Smooth muscle cell (in vitro differentiated cells): ENCODE data around the gene PFKM. TPM values are rescaled to one million over a fixed set of nuclear protein-coding genes. Genes with fewer than 3 reads are reported as not detected.

Experiments used
- DNase-seq: peaks from one replicate; lab custom pipeline; 2025; ENCODE audit not compliant: unreplicated experiment; lab: John Stamatoyannopoulos, UW
- H2AFZ ChIP-seq: fragments of 200-600 bp; sonication (generic); 2 replicates; pipeline ENCODE4 v1.6.0; 2016; ENCODE audit warnings: antibody characterized with exemption, low read depth, mild to moderate bottlenecking
- H3F3A ChIP-seq: fragments of 200-600 bp; sonication (generic); 2 replicates; pipeline ENCODE4 v1.6.0; 2017; ENCODE audit warnings: antibody characterized with exemption, low read depth
- H3K27ac ChIP-seq: fragments of 200-600 bp; sonication (generic); 2 replicates; pipeline ENCODE4 v1.5.1; 2016; ENCODE audit warnings: low read depth, mild to moderate bottlenecking
- H3K27me3 ChIP-seq: fragments of 200-600 bp; sonication (generic); 2 replicates; pipeline ENCODE4 v1.6.1; 2016; ENCODE audit warnings: low read depth, mild to moderate bottlenecking
- H3K36me3 ChIP-seq: fragments of 200-600 bp; sonication (generic); 2 replicates; pipeline ENCODE4 v1.5.1; 2016; ENCODE audit warnings: low read depth
- H3K4me1 ChIP-seq: fragments of 200-600 bp; sonication (generic); 2 replicates; pipeline ENCODE4 v1.5.1; 2016; ENCODE audit warnings: low read depth
- H3K4me2 ChIP-seq: fragments of 200-600 bp; sonication (generic); 2 replicates; pipeline ENCODE4 v1.6.0; 2016; ENCODE audit warnings: mild to moderate bottlenecking
- H3K4me3 ChIP-seq: fragments of 200-600 bp; sonication (generic); 2 replicates; pipeline ENCODE4 v1.5.1; 2016; ENCODE audit warnings: mild to moderate bottlenecking
- H3K79me2 ChIP-seq: fragments of 200-600 bp; sonication (generic); 2 replicates; pipeline ENCODE4 v1.6.0; 2016; ENCODE audit warnings: low read depth, mild to moderate bottlenecking
- H3K9ac ChIP-seq: fragments of 200-600 bp; sonication (generic); 2 replicates; pipeline ENCODE4 v1.6.0; 2016; ENCODE audit warnings: low read depth
- H3K9me3 ChIP-seq: fragments of 200-600 bp; sonication (generic); replicated peaks from 2 replicates; pipeline ENCODE4 v1.5.1; 2016; ENCODE audit warnings: low read depth
- H4K20me1 ChIP-seq: fragments of 200-600 bp; sonication (generic); 2 replicates; pipeline ENCODE4 v1.6.0; 2016; ENCODE audit warnings: low read depth
- whole genome bisulfite sequencing: methylation state at CpG from one replicate; pipeline ENCODE4 v1.1.7; 2016; ENCODE audit warnings: low lambda C conversion rate; 5-methylcytosine and 5-hydroxymethylcytosine counted together
- polyA plus RNA-seq: library from polyadenylated mRNA; unstranded; fragments of >200 nt; fragmentation: Nextera tagmentation; extraction: Ambion mirVana; gene quantifications from 2 replicates; pipeline ENCODE4 v1.2.1, GENCODE V29; 2016
- total RNA-seq: library from RNA; depleted of rRNA; stranded (reverse); fragments of >200 nt; gene quantifications from 2 replicates; pipeline ENCODE4 v1.2.3, GENCODE V29; 2014
- TF ChIP-seq, protein P1 (sequence below): fragments of 200-600 bp; sonication (generic); IDR thresholded peaks from 2 replicates; pipeline ENCODE4 v1.5.1; 2017; ENCODE audit warnings: borderline replicate concordance, mild to moderate bottlenecking, antibody characterized with exemption; ENCODE audit not compliant: insufficient read depth, poor library complexity, severe bottlenecking

The PFKM gene
- total and polyA plus RNA-seq, 2 experiments from 2014 or later, result 26.6 to 37.1 TPM

DNA sequence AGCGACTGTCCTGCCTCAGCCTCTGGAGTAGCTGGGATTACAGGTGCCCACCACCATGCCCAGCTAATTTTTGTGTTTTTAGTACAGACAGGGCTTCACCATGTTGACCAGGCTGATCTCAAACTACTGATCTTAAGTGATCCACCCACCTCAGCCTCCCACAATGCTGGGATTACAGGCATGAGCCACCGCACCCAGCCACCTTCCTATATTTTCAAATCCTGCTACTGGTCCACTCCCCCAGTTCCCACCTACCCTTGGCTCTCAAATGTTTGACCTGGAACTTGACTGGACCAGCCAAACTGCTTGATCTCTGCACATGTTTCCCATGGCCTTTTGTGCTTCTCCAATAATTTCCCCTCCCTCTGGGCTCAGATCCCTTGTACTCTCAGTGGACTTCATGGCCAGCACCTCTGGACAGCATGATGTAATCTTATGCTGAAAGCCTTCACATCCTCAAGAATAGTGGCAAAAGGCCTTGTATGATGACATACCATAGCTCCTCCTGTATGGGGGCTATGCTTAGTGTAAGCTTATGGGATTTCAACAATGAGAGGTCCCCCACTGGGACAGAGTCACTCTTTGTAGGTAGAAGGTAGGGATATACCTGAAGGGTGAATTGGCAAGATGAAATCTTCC, 61.8 kb downstream of the PFKM start:
- peaks cover 23% of the 10 kb centered on the region for H3K79me2 ChIP-seq
- H3K4me2 ChIP-seq, result no peak overlapping the region
- TF ChIP-seq, protein P1, sequence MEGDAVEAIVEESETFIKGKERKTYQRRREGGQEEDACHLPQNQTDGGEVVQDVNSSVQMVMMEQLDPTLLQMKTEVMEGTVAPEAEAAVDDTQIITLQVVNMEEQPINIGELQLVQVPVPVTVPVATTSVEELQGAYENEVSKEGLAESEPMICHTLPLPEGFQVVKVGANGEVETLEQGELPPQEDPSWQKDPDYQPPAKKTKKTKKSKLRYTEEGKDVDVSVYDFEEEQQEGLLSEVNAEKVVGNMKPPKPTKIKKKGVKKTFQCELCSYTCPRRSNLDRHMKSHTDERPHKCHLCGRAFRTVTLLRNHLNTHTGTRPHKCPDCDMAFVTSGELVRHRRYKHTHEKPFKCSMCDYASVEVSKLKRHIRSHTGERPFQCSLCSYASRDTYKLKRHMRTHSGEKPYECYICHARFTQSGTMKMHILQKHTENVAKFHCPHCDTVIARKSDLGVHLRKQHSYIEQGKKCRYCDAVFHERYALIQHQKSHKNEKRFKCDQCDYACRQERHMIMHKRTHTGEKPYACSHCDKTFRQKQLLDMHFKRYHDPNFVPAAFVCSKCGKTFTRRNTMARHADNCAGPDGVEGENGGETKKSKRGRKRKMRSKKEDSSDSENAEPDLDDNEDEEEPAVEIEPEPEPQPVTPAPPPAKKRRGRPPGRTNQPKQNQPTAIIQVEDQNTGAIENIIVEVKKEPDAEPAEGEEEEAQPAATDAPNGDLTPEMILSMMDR, result no peak
- H3K9me3 ChIP-seq, result no peaks in the 10 kb centered on the region
- H3K27ac ChIP-seq, result no peak overlapping the region
- H3K27me3 ChIP-seq, result peaks cover 13% of the 10 kb centered on the region
- H3K36me3 ChIP-seq, result no peaks in the 10 kb centered on the region
- no peak overlapping the region for H2AFZ ChIP-seq
- no peak overlapping the region for H3K4me3 ChIP-seq
- H4K20me1 ChIP-seq, result peaks cover 6% of the 10 kb centered on the region
- 74% methylated on average over 2 of the region's 2 CpGs for WGBS
- no peak for DNase-seq
- peaks cover 3% of the 10 kb centered on the region for H3F3A ChIP-seq
- peaks cover 23% of the 10 kb centered on the region for H3K4me1 ChIP-seq
- H3K9ac ChIP-seq, result no peak overlapping the region

DNA sequence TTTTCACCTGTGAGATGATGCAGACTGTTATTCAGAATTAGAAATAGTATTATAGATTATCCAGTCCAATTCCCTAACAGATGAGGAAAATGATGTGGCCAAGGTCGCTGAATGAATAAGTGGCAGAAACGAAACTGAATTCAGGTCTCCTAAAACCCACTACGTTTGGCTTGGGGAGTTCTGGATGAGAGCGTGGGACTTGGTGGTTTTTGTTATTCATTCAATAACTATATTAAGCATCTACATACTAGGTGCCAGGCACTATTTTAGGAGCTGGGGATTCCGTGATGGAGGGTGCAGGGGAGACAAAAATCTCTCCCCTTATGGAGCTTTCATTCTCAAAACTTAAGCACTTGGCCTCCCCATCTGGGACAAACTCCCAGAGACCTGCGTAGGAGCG, 63.5 kb downstream of the PFKM start:
- Histone ChIP-seq H3K27me3 (peaks cover 13% of the 10 kb centered on the region), H3F3A (peaks cover 3% of the 10 kb centered on the region), H3K4me1 (peaks cover 8% of the 10 kb centered on the region), H3K9me3 (no peaks in the 10 kb centered on the region), H3K79me2 (peaks cover 38% of the 10 kb centered on the region), H3K9ac (peak overlapping the region; percentile 35), H3K36me3 (no peaks in the 10 kb centered on the region), H4K20me1 (peaks cover 11% of the 10 kb centered on the region), H3K4me3 (peak overlapping the region; percentile 80), H3K4me2 (peak overlapping the region; percentile 90), H2AFZ (peak overlapping the region; percentile 84), H3K27ac (peak overlapping the region; percentile 56)
- DNase-seq, result no peak
- TF ChIP-seq, protein P1, result no peak
- WGBS, result 20% methylated on average over 7 of the region's 7 CpGs

DNA sequence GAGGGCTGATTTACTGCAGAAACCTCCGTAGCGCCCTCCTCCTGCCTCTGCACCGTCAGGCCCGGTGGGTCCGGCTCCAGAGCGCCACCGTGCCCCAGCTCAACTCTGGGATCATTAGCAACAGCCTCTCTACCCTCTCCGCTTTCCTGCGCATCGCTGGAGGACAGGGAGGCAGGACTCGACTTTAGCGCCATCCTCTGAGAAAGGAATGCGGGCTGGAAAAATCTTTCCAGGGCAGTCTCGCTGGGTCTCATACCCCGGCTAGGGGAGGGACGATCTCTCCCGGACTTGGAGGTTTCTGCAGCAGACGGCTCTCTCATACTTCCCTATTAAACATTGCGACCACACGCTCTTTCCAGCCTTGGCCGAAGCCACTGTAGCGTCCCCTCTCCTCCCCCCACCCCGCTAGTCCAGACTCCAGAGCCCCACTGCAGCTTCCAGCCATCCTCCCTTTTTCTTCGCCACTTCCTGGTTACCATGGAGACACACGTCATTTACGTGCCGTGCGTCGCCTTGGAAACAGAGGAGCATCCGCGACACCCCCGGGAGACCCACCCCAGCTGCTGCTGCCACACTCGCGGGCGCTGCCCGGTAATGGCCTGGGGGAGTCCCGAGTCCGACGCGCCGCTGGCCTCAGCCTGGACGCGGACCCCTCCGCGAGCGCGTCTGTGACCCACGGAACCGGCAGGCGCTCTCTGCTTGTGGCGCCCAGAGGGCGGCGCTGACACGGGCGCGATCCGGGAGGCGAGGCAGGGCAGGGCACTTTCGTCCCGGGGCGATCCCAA, 64.1 kb downstream of the PFKM start, which contains the start of gene CCDC184:
Gene CCDC184 (plus strand): TSS at position 554 of the 785 bp plus-strand sequence. CDS start 479 bp downstream, outside the sequence.
- H3K36me3 ChIP-seq, result no peaks in the 10 kb centered on the region
- DNase-seq, result peak; percentile 78

More for the DNA sequence above, 64.1 kb downstream of the PFKM start, which contains the start of gene CCDC184:
- Histone ChIP-seq H3K4me1 (peaks cover 8% of the 10 kb centered on the region), H4K20me1 (peaks cover 11% of the 10 kb centered on the region), H3K4me3 (peak within 1 kb of the TSS; percentile 80), H3K79me2 (peaks cover 39% of the 10 kb centered on the region), H2AFZ (peak within 1 kb of the TSS; percentile 84), H3K27me3 (peaks cover 13% of the 10 kb centered on the region), H3K27ac (peak within 1 kb of the TSS; percentile 56), H3K9me3 (no peaks in the 10 kb centered on the region), H3K9ac (peak within 1 kb of the TSS; percentile 68), H3K4me2 (peak within 1 kb of the TSS; percentile 90), H3F3A (peaks cover 7% of the 10 kb centered on the region)
- 1% methylated on average over 61 of the region's 61 CpGs for WGBS
- TF ChIP-seq, protein P1, result peak; percentile 24
